Epithelial cell of proximal tubule (primary cell): Measurements from ENCODE around the gene RAI1. TPM values are rescaled to one million over a fixed set of nuclear protein-coding genes. Genes with fewer than 3 reads are reported as not detected.

Experiments
- DNase-seq: peaks from one replicate; pipeline ENCODE4 v3.0.0-alpha.2; 2011; ENCODE audit warnings: low read depth
- H3K4me3 ChIP-seq: 2 replicates; pipeline ENCODE4 v1.5.1; 2011; ENCODE audit warnings: low read depth, mild to moderate bottlenecking, low read length
- total RNA-seq: library from RNA; depleted of rRNA; stranded (reverse); fragments of >200 nt; gene quantifications from 2 replicates; pipeline ENCODE4 v1.2.3, GENCODE V29; 2015
- TF ChIP-seq, protein P1 (sequence below): conservative IDR thresholded peaks from 2 replicates; pipeline ENCODE4 v1.5.1; 2012; ENCODE audit warnings: low read depth, mild to moderate bottlenecking, low read length

The RAI1 gene
- total RNA-seq, 1 donor from 2014 or later: 13.7 TPM

DNA sequence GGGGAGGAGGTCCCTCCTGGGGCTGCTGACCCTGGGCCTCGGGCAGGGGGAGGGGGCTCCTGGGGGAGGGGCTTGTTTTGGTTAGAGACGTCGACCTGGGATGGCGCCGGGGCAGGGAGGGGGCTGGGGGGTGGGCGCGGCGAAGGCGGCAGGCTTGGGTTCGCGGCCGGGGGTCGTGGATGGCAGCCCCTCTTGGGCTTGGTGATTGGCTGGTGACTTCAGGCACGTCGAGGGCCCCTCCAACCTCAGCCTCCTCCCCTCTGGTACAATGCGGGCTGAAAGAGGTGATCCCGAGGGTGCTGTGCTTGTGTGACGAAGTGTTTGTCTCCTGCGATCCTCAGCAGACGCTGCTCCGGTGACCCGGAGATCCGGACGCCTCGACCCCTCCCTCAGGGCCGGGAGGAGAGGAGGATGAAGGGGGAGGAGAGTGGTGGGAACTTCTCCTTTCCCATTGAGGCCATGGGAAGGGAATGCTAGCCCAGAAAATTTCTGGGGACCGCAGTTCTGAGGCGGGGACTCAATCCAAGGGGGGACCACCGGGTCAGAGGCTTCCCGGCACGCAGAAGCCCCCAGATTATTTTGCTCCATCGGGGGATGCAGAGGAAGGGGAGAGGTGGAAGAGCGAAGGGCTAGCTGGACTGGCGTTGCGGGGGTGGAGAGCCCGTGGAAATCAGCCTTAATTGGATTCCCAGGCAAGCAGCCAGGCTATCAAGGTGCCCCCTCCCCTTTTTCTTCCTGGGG, 43.9 kb downstream of the RAI1 start:
- TF ChIP-seq, protein P1, sequence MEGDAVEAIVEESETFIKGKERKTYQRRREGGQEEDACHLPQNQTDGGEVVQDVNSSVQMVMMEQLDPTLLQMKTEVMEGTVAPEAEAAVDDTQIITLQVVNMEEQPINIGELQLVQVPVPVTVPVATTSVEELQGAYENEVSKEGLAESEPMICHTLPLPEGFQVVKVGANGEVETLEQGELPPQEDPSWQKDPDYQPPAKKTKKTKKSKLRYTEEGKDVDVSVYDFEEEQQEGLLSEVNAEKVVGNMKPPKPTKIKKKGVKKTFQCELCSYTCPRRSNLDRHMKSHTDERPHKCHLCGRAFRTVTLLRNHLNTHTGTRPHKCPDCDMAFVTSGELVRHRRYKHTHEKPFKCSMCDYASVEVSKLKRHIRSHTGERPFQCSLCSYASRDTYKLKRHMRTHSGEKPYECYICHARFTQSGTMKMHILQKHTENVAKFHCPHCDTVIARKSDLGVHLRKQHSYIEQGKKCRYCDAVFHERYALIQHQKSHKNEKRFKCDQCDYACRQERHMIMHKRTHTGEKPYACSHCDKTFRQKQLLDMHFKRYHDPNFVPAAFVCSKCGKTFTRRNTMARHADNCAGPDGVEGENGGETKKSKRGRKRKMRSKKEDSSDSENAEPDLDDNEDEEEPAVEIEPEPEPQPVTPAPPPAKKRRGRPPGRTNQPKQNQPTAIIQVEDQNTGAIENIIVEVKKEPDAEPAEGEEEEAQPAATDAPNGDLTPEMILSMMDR: no peak
- H3K4me3 ChIP-seq: no peak overlapping the region
- DNase-seq: no peak

DNA sequence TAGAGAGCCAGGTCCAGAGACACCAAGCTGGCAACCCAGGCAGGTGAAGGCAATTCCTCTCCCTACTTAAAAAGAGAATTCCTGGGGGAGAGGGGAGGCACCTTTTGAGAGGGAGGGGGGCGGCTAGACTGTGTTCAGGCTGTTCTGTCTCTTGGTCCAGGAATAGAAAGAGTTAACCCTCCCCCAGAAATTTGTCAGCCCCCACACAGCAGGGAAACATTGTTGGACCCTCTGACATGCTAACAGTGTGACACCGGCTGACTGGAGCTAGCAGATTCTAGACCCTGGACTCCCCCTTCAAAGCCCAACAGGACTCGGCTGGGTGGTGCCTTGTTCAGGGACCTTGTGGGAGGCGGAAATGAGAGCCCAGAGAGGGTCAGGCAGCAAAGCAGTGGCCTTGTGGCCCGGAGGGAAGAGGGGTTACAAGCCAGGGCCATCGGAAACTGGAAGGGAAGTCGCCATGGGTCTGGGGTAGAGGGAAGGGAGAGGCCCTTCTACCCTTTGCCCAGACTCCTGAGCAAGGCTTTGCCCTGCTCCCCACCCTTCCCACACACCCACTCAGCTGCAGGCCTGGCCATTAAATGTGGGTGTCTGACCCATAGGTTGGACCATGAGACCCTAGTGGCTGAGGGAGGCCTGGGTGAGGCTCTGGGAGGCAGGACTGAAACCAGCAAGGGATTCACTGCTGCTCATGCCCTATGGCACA, 44.6 kb downstream of the RAI1 start:
- TF ChIP-seq, protein P1: no peak
- no peak for DNase-seq
- no peak overlapping the region for H3K4me3 ChIP-seq

DNA sequence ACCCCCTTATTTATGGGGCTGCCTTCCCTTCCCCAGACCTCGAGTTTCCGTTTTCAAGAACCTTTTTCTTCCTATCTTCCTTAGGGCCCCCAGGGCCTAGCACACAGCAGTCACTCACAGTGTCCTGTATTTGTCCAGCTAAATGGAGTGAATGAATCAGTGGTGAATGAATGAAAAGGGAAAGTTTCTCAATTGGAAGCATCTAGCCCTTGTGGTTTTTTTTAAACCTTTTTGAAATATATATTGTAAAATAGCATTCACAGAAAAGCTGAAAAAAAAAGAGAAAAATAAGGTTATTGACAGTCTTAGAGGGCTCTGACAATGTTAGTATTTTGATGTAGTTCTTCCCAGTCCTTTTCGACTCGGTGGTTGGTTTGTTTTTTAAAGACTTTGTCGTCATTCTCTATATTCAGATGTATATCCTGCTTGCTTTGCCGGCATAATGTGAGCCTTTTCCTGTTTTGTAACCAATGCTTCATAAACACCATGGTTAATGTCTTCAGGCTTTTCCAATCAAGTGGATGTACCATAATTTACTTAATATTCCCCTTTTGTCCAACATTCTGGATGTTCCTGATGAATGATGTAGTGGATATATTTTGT, 45.3 kb downstream of the RAI1 start:
- no peak for DNase-seq

DNA sequence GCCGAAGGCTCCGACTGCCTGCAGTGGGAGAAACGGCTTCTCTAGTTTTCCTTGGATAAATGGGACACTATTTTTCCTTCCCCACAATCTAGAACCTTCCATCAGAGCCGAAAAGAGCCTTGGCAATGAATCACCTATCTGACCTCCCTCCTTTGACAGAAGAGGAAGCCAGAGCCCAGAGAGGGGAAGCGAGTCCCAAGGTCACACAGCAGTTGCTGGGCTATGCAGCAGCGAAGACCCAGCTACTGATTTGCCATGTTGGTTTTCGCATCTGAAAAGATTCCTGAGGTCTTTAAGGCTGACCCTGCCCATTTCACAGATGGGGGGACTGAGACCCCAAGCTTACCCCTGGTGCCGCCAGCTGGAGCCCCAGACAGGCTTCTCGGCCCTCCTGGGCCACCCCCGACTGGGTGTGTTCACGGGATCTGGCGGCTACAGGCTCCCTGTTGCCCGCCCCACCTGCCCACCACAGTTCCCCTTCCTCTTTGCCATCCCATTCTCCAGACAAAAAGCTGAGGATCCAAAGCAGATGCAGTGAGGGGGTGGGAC, 45.9 kb downstream of the RAI1 start:
- DNase-seq: no peak
- TF ChIP-seq, protein P1: no peak
- no peak overlapping the region for H3K4me3 ChIP-seq

More for the DNA sequence above, 45.3 kb downstream of the RAI1 start:
- no peak overlapping the region for H3K4me3 ChIP-seq
- TF ChIP-seq, protein P1: no peak

DNA sequence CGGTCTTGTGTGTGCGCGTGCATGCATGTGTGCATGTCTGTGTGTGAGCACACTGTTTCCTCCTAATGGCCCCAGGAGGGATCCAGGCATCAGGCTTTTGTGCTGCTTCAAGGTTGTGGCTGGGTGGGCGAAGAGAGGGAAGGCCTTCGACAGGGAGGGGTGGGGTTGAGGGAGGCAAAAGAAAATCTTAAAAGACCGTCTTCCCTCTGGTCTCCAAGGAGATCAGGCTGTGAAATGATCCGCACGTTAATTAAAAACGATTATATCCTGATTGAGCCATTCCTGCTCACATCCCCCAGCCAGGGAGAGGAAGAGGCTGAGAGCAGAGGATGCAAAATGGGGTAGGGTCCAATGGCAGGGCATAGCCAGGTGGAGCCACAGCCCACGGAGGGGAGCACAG, 46.9 kb downstream of the RAI1 start:
- DNase-seq: no peak
- H3K4me3 ChIP-seq: no peak overlapping the region
- TF ChIP-seq, protein P1: no peak

DNA sequence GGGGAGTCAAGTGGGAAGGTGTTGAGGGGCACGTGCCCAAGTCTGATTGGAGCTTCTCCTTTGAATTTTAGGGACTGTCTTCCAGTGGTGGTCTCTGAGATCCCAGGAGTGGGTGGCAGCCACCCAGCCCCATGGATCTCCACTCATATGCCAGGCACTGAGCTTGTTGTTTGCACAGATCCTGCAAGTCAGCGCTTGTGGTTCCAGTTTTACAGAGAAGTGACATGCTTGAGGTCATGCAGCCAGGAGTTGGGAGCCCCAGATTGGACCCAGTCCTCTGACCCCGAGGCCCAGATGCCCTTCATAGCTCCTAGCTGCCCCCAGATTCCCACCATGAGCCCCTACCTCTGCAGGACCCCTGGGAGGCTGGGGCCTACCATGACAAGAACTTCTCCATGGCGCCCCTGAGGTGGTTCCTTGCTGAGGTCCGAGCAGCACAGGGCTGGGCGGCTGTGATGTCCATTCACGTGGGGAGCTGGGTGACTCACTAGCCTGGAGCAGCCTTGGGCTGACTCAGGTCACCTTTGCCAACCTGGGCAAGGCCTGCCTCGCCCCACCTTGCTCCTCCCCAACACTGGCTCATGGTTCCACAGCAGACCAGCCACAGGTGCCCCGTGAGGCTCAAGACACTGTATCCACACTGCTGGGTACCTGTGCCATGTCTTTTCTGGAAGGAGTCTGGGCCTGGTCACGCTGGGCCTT, 47.4 kb downstream of the RAI1 start:
- TF ChIP-seq, protein P1: no peak
- no peak for DNase-seq
- no peak overlapping the region for H3K4me3 ChIP-seq
